GM23248 (cell line): ENCODE measurements around the gene KIZ.

Source experiments
- EZH2 ChIP-seq: fragments of 200-600 bp; sonication (generic); IDR thresholded peaks from 2 replicates; pipeline ENCODE4 v1.6.1; 2018; ENCODE audit warnings: antibody characterized with exemption, mild to moderate bottlenecking; ENCODE audit not compliant: insufficient read depth, poor library complexity, severe bottlenecking
- EZH2phosphoT487 ChIP-seq: fragments of 200-600 bp; sonication (generic); IDR thresholded peaks from 2 replicates; pipeline ENCODE4 v1.6.1; 2018; ENCODE audit warnings: antibody characterized with exemption, moderate library complexity, mild to moderate bottlenecking, low read depth; ENCODE audit not compliant: insufficient read depth

DNA sequence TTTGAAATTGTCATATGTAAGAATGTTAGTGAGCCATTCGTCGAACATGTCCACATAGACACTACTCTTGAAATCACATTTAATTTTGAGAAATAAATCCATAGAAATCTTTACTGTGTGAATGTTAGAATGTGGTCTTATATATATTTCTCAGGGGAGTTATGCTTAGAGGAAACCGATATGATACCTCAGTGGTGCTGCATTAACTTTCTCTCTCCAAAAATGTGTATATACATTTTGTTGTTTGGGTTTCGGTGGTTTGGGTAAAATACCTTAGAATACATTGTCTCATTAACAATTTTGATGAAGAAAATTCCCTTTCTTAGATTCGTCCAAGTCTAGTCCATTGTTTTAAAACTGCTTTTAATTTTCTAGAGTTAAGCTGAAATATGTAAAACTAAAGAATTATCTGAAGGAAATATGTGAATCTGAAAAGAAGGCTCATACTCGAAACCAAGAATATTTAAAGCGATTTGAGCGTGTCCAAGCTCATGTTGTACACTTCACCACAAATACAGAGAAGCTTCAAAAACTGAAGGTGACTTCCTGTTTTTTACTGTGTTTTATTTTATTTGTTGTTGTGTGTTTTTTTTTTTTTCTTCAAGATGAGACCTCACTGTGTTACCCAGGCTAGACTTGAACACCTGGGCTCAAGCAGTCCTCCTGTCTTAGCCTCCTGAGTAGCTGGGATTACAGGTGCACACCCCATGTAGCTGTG lies 10.3 kb downstream of the KIZ start:
- TF ChIP-seq EZH2phosphoT487 = no peak
- no peak for TF ChIP-seq EZH2
